Amniotic stem cell (primary cell): ENCODE results near the gene ADD2.

Experiments
- DNase-seq: peaks from one replicate; lab custom pipeline; 2025; lab: John Stamatoyannopoulos, UW

Gene ADD2

DNA sequence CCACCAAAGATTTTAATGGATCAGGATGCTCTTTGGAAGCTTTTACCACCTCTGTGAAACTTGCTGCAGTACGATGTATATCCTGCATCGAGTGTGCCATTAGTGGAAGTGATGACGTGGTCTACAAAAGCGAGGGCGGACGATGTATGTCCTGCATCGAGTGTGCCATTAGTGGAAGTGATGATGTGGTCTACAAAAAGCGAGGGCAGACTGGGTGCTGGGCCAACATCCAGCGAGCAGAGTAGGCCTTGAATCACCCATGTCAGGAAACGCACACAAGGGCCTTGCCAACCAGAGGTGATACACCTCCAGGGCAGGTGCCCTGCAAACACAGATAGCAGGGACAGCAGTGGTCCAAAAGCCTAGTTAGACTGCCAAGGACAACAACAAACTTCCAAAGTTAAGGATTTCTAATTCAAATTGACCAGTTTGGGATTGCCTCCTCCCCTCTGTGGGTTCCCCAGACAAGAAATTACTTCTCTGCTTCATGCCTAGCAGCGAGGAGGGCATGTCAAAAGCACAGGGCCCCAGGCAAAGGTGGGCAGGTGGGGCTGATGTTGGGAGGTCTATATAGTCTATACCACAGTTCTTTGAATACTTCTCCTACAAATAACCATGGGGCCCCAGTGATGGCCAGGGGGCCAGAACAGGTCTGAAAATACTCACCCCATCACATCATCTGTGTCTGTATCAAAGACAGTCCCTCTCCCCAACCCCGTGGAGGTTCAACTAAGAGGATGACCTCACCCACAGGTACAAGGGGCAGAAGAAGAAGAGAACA lies 70.2 kb downstream of the ADD2 start:
- no peak for DNase-seq

DNA sequence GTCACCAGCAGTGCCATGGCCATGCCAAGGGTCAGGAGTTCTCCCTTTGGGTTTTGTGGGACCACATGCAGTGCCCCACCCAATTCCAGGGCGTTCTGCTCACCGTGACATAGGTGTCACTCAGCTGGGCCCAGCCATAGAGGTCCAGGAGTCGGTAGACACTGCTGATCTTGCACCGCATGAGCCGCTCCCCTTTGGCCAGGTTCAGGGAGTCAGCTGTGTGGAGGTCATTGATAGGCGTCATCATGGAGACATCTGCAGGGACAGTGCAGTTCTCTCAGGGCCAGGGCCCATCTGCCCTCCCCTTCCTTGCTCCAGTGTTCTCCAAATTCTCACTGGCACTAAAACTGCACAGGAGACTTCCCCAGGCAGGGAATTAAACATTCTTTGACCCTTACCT lies 71.9 kb downstream of the ADD2 start:
- DNase-seq, result no peak

DNA sequence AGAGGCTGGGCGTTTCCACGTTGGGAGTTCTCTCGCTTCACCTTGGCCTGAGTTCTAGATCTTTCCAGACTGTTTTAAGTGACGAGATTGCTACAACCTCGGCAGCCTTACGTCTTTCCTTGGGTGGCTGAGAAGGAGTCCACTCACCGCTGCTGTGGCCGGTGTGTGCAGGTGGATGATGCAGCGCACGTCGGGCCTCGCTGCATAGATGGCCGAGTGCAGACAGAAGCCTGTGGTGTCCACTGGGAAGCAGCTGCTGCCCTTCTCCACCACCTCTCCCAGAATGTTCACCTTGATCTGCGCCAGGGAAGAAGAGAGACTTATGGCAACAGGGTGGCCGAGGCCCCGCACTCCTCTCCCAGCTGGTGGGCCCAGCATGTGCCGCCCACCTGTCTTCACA lies 75.7 kb downstream of the ADD2 start:
- DNase-seq, result no peak

DNA sequence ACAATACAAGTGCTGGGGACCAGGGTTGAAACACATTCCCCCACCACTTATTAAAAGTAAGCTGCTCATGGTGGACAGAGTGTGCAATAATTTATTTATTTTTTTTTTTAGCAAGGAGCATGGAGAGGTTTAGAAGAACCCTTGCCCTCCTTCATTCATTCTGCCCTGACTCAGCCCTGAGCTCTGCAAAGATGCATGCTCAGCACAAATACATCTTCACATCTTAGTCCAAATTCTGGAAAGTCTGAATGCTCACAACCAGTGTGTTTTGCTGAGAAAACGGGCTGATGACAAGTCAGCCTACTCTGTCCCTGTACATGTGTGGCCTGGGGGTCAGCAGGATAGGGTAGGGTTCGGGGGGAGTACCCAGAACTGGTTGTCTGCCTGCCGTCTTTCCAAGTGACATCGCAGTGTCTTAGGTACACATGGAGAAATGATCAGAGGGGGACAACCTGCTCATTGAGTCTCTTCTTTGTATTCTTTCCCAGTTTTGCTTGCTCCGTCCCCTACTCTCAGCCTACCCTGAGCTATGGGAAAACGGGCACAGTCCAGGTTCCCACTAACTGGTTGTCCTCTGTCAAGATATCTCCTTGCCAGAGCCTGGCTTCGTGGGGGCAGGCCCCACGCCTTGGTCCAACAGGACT lies 76.4 kb downstream of the ADD2 start:
- DNase-seq, result no peak

DNA sequence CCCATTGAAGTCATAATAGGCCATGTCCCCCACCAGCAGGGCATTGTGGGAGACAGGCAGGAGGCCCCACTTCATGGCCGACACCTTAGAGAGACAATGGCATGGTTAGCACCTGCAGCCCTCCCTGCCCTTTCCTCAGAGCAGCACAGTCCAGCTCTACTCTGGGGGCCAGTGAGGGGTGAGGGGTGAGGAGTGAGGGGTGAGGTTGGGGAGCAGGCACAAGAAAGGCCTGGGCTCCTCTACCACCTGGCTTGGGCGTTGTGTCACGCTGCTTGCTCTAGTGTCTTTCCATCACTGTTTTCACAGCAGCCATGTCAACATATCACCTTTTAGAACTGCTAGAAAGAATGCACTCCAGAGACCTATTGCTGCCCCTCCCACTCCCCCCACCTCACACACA lies 77.2 kb downstream of the ADD2 start:
- DNase-seq, result no peak

DNA sequence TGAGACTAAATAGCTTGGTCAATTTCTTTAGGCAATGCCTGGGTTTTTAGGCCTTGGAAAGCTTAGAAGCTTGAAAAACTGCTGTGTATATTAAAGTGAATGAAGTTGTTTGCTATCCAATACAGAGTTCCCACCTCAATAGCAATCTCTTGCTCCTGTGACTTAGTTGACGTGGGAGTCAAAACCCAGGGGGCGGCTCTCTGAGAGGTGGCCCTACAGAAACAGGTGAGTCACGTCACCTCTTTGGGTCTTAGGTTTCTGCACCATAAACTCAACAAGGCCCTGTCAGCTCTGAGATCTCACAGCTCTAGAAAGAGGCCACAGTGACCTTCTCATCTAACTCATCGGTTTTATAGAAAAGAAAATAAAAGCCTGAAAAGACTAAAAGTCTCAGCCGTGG lies 79.6 kb downstream of the ADD2 start:
- DNase-seq, result no peak

DNA sequence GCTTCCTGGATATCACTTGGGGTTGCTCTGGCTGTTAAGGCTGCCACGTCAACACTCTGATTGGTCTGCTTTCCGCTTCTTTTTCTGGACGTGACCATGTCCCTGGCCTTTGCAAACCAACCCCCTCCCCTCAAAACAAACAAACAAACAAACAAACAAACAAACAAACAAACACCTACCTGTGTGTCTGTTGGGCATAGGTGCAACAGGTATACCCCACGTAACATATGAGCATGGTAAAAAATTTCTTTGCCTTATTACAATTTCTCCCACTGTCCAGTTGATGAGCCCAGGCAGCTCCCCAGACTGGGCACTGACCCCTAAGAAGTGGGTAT lies 80.6 kb downstream of the ADD2 start:
- no peak for DNase-seq

DNA sequence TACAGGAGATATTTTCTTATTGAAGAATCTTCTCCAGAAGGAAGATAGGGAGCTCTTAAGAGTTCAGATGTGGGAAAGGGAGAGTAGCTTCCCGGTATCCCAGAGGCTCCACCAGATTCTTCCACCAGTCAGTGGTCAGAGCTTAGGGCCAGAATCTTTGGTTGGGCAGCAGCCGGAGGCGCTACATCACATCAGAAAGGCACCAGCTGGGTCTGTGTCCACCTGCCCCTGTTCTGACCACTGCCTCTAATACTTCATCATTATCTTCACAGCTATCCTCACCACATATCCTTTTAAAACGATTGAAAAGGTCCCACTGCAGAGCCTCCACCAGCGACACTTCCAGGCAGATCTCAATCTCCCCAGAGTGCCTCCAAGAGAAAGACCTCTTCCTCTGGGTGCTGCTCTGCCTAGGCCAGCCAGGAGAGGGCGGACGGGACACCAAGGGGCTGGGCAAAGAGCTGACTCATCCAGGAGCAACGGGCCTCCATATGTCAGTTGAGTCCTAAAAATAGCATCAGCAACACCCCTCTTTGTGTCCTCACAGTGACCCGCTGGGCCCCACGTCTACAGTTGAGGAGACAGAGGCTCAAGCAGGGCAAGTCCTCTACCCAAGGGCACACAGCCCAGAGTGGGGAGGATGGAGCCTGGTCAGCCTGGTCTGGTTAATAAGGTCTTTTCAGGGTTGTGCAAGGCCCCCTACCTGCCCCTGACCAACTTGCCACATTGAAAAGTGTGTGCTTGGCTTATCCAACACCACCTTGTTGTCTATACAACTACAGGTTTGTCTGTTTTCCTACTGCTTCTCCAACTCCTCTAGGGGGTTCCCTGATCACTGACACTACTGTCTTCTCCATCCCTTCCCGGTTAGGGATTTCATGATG lies 81.2 kb downstream of the ADD2 start:
- no peak for DNase-seq

DNA sequence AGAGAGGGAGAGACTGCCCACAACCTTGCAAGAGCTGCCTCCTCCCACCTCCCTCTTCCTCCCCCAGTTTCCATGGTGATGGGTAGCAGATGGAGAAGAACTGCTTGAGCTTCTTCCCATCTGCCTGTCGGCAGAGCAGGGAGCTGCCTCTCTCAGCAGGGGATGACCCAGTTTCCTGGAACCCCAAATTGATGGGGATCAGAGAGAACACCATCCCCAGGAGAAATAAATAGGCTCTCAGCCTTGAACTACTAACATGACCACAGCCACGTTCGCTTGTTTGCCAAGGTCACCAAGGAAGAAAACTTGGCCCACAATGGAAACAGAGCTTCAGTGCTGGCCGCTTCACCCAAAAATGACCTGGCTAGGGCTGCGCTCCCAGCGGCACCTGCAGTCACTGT lies 82.2 kb downstream of the ADD2 start:
- no peak for DNase-seq

DNA sequence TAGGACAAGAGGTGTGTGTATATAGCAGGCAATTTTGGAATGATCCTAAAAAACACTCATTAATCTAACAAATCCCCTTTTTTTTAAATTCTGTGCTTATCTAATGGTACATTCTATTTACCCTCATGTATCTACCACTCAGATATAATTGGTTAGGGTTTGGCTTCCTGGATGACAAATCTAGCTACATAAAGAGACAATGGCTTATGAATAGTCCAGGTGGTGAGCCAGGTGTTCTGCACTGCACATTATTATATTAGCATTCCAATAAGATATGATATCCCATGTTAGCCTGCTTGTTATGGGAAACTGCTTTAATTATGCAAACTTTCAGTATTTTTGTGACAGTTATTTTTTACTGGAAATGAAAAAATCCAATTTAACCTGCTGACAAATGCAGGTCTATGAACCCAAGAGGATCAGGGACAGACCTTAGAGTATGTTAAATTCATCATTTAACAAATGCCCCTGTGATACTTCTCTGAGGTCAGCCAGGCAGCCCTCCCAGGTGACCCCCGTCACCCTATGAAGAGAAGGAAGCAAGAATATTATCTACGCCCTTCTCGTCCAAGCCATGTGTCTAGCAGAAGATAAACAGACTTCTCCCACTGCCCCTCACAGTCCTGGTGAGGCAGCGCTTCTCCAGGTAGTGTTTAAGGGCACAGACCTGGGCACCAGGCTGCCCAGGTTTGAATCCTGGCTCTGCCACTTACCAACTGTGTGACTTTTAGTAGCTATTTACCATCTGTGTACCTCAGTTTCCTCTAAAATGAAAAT lies 83.0 kb downstream of the ADD2 start:
- DNase-seq, result no peak

DNA sequence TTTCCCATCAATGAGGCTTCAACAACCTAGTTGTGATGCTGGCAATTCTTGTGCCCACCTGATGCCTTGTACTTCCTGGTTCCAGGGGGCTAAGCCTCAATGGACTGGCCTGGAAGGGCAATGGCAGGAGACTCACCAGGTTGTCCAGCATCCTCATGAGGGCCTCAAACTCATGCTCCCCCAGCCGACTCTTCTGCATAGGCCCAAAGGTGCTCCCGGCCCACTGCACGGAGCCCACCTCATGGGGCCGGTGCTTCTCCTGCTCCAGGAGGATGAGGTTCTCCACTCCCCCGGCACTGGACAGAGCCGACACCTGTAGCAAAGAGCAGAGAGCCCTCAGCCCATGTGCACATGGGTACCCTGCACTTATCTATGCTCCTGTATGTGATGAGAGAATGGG lies 84.5 kb downstream of the ADD2 start:
- no peak for DNase-seq

DNA sequence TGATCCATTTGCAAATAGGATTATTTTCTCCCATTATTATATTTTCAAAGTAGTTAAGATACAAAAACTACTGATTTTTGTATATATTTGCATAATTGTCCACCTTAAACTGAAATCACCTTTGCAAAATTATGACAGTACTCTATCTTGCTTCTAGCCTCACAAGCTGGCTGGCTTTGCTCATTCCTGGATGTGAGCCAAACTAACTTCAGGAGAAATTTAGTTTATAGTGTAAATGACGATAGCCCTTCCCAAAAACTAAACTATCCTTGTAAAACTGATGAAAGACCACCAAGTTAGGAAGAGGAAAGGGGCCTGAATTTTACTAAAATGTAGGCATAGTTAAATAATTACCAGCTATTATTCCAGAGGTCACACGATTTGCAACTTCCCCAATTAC lies 87.3 kb downstream of the ADD2 start:
- DNase-seq, result no peak

DNA sequence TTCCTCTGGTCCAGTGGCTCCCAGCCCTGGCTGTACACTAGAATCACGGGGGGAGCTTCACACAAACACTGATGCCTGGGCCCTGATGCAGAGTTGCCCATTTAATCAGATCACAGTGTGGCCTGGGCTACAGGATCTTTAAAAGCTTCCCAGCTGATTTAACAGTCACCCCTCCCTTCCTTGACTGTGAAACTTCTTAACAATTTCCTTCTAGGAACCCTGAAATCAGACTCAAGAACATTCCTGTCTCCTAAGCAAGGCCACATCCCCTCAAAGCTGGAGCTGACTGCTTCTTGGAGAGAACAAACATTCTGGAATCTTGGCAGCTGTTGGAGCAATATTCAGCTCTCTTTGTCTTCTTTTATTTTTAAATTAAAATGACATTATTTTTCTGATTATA lies 88.7 kb downstream of the ADD2 start:
- no peak for DNase-seq

DNA sequence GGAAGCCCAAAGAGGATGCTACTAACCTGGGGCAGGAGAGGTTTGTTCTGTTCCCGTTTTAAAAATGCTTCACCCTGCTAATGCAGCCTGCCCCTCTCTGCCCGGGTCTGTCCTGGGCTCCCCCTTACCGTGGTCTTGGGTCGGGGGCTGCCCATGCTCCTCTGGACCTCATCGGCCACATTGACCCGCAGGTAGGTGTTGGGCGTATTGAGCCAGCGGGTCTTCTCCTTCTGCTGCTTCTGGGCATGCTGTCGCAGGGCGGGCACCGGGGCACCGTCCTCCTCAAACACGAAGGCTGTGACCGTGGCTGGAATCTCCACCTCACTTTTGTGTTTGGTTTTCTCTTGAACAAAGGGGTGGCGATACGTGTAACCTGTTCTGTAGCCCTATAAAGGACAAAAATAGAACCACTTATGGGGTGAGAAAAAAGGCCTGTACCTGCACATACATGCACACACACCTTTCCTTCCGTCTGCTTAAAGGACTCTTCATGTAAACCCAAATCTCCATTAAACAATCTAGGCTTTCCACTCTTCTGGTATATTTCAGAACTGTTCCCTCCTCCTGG lies 89.3 kb downstream of the ADD2 start:
- DNase-seq, result no peak

DNA sequence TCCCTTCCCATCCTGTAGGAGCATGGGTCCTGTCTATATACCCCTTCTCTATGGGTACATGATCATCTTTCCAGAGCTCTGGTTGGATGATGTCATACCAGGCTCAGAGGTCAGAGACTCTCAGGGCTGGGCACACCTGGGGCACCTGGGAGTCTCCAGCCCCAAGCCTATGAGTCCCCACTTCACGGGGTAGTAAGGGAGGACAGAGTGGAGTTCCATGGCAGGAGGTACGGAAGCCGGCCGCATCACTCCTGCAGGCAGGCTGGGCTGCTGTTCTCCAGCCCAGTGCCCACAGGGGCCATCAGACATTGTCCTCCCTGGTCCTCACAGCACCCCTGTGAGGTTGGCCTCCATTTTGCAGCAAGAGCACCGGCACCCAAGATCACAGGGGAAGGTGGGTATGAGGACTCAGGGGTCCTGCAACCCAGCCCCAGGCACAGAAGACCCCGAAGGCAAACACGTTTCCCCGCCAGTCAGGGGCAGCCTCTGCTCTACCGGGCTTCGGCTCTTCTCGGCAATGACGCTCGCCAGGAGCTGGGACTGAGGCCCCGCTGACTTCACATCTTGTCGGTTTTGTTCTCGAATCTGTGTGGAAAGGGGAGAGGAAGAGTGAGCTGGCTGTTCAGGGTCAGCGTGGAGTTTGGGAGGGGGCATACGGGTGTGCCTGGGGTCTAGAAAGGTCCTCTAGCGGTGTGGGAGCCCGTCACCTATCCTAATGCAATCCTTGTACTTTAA lies 91.5 kb downstream of the ADD2 start:
- DNase-seq, result no peak

DNA sequence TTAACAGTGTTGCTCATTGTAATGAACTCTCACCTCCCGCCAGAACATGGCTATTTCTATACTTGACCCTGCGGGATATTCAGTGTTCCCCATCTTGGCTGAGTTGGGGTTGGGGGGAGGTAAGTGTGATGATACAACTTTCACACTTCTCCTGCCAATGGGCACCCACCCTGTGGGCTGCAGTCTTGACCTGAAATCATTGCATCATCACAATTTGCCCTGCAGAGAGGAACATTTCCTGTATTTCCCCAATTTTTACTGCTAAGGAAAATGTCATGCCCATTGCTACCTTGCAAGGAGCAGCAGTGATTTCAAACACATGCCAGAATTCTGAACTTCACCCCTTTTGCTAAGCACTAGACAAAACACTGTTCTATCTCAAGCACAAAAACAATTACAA lies 92.1 kb downstream of the ADD2 start:
- DNase-seq, result no peak

DNA sequence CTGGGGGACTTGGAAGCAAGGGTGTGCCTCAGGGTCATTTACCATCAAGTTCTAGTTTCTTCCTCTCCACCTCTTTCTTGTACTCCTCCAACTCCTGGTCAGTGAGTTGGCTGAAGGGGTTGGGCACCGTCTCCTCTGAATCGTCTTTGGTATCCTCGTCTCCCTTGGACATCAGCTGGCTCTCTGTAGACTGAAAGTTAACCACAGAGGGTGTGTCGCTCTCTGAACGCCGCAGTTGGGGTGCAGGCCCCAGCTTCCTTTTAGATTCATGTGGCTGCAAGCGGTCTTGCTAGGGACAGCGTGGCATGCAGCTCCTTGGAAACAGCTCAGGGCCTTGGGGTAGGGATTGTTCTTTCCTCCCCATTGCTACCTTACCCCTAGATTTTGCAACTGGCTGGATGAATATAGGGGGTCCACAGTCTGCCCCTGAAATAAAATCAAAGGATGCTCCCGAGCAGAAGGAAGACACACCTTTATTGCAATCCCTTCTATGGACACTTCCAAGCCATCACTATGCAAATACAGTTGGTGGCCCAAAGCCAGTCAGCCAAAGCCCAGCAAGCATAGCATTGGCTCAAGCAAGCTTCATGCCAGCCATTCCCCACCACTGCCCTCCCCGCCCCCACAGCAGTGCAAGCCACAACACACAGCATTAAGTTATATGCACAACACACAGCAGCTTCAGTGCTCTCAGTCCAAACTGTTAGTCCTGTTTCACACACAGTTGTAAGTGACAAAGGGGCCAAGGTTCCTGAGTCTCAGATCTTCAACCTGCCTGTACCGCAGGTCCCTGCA lies 93.2 kb downstream of the ADD2 start:
- no peak for DNase-seq

DNA sequence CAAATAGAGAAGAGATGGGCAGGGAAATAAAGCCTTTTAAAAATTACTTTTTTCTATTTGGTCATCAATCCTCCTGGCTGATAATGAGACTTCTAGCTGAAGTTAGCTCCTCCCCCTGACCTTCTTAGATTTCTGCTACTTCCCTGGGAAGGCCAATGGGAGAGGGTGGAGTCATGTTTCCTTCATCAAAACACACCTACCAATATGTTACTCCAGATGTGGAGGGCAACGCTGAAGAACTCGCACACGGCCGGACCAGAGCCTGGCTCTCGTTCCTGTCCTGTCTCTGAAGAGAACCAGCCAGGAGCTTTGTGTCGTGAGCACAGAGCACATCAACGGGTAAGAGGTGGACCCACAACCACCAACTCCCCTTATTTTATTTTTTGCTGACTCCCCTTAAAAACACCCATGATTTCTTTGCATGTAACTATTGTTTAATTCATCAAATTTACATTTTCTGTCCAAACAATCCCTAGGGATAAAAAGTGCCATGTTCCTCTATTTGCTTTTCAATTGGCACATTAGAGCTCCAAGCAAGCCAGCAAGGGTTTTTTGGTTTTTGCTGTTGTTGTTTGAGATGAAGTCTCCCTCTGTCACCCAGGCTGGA lies 94.9 kb downstream of the ADD2 start:
- DNase-seq, result no peak

DNA sequence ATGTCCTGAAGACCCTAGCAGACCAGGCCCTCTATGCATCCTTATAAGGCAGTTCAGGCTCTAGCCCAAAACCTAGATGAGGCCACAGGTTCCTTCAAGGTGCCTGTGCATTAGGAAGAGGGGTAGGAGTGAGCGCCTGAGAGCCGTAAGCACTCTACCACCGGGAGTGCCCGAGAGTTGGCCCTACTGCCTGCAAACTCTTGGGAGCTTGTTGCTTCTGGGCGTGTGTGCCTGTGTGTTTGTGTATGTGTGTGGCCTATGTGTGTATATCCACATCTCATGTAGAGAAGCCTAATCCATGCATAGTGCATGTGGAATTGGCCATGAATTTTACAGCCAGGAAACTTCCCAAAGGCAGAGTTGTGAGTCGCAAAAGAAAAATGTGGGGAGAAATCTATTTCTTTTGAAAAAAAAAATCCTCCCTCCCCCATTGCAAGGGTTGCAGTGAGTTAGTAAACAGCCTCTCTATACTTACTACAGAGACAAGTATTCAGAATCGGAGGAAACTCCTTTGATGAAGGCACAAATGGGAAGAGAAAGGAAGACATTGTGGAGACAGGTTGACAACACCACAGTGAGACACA lies 96.8 kb downstream of the ADD2 start:
- no peak for DNase-seq

DNA sequence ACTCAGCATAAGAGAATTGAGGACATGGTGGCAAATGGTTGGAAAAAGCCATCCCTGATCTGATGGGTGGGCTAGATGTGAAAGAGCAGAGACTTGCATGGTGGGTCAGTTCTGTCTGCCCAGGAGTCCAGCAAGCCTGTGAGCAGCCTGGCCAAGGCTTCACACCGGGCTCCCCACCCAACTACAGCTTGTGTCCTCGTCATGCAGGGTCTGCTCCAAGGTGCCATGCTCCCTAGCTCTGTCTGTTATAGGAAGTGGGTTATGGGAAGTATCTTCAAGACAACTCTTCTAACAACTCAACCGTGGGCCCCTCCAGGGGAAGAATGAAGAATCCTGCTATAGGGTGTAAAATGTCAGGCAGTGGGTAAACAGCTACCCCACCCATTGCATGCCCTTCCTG lies 97.4 kb downstream of the ADD2 start:
- no peak for DNase-seq
